NT2/D1 (cell line): ENCODE data around the gene PASK.

Source experiments
- YY1 ChIP-seq: IDR thresholded peaks from 2 replicates; pipeline ENCODE4 v1.6.1; 2011; ENCODE audit not compliant: insufficient read length, insufficient read depth
- ZNF274 ChIP-seq: IDR thresholded peaks from 2 replicates; pipeline ENCODE4 v1.6.1; 2011; ENCODE audit warnings: mild to moderate bottlenecking, low read depth, low read length

GRCh38 chr2:241141214-241141770 lies 8.0 kb downstream of the PASK start:
- TF ChIP-seq ZNF274 (no peak), YY1 (no peak)
